SU-DHL-6 (cell line): ENCODE data around the gene MLXIPL.

ENCODE experiments used
- H2AFZ ChIP-seq: fragments of 200-600 bp; sonication (generic); 2 replicates; pipeline ENCODE4 v1.6.1; 2014; ENCODE audit warnings: low read depth, mild to moderate bottlenecking, moderate library complexity, mixed read lengths, antibody characterized with exemption, low read length; ENCODE audit not compliant: severe bottlenecking
- H3F3A ChIP-seq: fragments of 200-600 bp; shearing (Covaris generic); 2 replicates; pipeline ENCODE4 v1.6.0; 2016; ENCODE audit warnings: antibody characterized with exemption, mild to moderate bottlenecking; ENCODE audit not compliant: insufficient read depth
- H3K27ac ChIP-seq: fragments of 200-600 bp; sonication (generic); 2 replicates; pipeline ENCODE4 v1.5.1; 2016; ENCODE audit warnings: low read depth, mild to moderate bottlenecking, low read length, moderate library complexity, mixed read lengths
- H3K27me3 ChIP-seq: fragments of 200-600 bp; sonication (generic), shearing (Covaris generic); 2 replicates; pipeline ENCODE4 v1.6.0; 2014; ENCODE audit warnings: mild to moderate bottlenecking, low read length
- H3K36me3 ChIP-seq: fragments of 200-600 bp; sonication (generic); 2 replicates; pipeline ENCODE4 v1.6.1; 2014; ENCODE audit warnings: mild to moderate bottlenecking, low read length, mixed read lengths
- H3K4me2 ChIP-seq: fragments of 300-600, 200-600 bp; shearing (Covaris generic), sonication (generic); 2 replicates; pipeline ENCODE4 v1.6.0; 2014; ENCODE audit warnings: low read length, low read depth, mild to moderate bottlenecking; ENCODE audit not compliant: poor library complexity, severe bottlenecking
- H3K4me3 ChIP-seq: fragments of 200-600 bp; sonication (generic); 2 replicates; pipeline ENCODE4 v1.5.1; 2014; ENCODE audit warnings: antibody characterized with exemption, low read length, mild to moderate bottlenecking, mixed read lengths; ENCODE audit not compliant: insufficient read depth, poor library complexity, severe bottlenecking
- H3K79me2 ChIP-seq: fragments of 200-600 bp; sonication (generic); 2 replicates; pipeline ENCODE4 v1.6.1; 2014; ENCODE audit warnings: mild to moderate bottlenecking, low read length, moderate library complexity; ENCODE audit not compliant: insufficient read depth
- H3K9ac ChIP-seq: fragments of 200-600 bp; sonication (generic); 2 replicates; pipeline ENCODE4 v1.7.0; 2014; ENCODE audit warnings: mild to moderate bottlenecking, low read length
- H3K9me2 ChIP-seq: fragments of 200-600 bp; sonication (generic); replicated peaks from 2 replicates; pipeline ENCODE4 v1.6.1; 2014; ENCODE audit warnings: low read length; ENCODE audit not compliant: insufficient read depth
- H3K9me3 ChIP-seq: fragments of 200-600 bp; sonication (generic); 2 replicates; pipeline ENCODE4 v1.6.1; 2014; ENCODE audit warnings: low read length, mixed read lengths; ENCODE audit not compliant: insufficient read depth
- H4K20me1 ChIP-seq: fragments of 200-600 bp; sonication (generic); 2 replicates; pipeline ENCODE4 v1.6.1; 2014; ENCODE audit warnings: low read depth, mild to moderate bottlenecking, antibody characterized with exemption, low read length, moderate library complexity, mixed read lengths
- EZH2phosphoT487 ChIP-seq: fragments of 200-600 bp; sonication (generic), shearing (Covaris generic); conservative IDR thresholded peaks from 2 replicates; pipeline ENCODE4 v1.6.1; 2018; ENCODE audit warnings: mild to moderate bottlenecking, antibody characterized with exemption, low read length, moderate library complexity, mixed read lengths
- TF ChIP-seq, protein P1 (sequence below): fragments of 200-600 bp; sonication (generic); IDR thresholded peaks from one replicate; pipeline ENCODE4 v1.5.1; 2017; ENCODE audit warnings: antibody characterized with exemption, mild to moderate bottlenecking, low read length, moderate library complexity; ENCODE audit not compliant: insufficient read depth, poor library complexity, severe bottlenecking

The MLXIPL gene

DNA sequence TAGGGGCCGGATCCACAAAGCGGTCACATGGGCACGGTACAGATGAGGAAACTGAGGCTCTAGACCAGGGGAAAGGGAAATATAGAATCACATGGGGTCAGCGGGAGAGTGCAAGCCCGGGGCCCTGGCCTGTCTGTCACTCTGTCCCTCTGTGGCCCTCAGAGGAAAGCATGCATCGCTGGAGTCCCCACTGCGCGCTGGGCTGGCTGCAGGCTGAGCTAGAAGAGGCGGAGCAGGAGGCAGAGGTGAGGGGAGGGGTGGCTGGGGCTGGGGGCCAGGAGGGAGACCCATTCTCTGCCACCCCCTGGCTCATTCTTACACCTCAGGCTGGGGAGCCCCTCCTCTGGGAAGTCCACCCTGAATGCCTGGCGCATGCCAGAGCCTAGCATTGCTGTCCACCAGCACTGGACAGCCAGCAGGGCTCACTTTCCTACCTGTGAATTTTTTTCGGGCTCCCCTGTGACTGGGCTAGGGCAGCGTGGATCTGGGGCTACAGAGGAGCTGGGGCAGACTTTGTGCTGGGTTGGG, 45.6 kb upstream of the MLXIPL start:
- no peaks in the 10 kb centered on the region for H3K36me3 ChIP-seq
- no peaks in the 10 kb centered on the region for H3K9me3 ChIP-seq
- H3K79me2 ChIP-seq: no peaks in the 10 kb centered on the region
- no peaks in the 10 kb centered on the region for H3K27me3 ChIP-seq
- no peak overlapping the region for H3K4me3 ChIP-seq
- no peak overlapping the region for H3K4me2 ChIP-seq
- H3K9ac ChIP-seq: no peak overlapping the region
- TF ChIP-seq EZH2phosphoT487: no peak
- TF ChIP-seq, protein P1, sequence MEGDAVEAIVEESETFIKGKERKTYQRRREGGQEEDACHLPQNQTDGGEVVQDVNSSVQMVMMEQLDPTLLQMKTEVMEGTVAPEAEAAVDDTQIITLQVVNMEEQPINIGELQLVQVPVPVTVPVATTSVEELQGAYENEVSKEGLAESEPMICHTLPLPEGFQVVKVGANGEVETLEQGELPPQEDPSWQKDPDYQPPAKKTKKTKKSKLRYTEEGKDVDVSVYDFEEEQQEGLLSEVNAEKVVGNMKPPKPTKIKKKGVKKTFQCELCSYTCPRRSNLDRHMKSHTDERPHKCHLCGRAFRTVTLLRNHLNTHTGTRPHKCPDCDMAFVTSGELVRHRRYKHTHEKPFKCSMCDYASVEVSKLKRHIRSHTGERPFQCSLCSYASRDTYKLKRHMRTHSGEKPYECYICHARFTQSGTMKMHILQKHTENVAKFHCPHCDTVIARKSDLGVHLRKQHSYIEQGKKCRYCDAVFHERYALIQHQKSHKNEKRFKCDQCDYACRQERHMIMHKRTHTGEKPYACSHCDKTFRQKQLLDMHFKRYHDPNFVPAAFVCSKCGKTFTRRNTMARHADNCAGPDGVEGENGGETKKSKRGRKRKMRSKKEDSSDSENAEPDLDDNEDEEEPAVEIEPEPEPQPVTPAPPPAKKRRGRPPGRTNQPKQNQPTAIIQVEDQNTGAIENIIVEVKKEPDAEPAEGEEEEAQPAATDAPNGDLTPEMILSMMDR: no peak
- H3K27ac ChIP-seq: no peak overlapping the region
- H4K20me1 ChIP-seq: no peaks in the 10 kb centered on the region
- no peak overlapping the region for H2AFZ ChIP-seq
- no peaks in the 10 kb centered on the region for H3K9me2 ChIP-seq
- H3F3A ChIP-seq: no peaks in the 10 kb centered on the region

DNA sequence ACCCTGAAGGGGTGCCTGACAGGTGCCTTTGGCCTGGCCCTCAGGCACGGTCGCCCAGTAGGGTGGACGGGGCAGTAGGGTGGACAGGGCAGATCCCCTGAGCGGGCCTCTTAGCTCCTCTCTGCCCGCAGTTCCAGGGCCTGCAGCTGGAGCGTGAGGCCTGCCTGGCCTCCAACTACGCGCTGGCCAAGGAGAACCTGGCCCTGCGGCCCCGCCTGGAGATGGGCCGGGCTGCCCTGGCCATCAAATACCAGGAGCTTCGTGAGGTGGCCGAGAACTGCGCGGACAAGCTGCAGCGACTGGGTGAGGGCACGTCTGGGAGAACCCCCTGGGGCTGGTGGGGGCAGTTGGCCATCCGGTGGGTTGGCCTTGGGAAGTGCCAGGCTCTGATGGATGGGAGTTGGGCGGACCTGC, 45.0 kb upstream of the MLXIPL start:
- H3F3A ChIP-seq: no peaks in the 10 kb centered on the region
- no peaks in the 10 kb centered on the region for H3K9me3 ChIP-seq
- no peak overlapping the region for H3K4me2 ChIP-seq
- H4K20me1 ChIP-seq: no peaks in the 10 kb centered on the region
- no peak overlapping the region for H3K9ac ChIP-seq
- TF ChIP-seq, protein P1: no peak
- no peak for TF ChIP-seq EZH2phosphoT487
- H2AFZ ChIP-seq: no peak overlapping the region
- no peaks in the 10 kb centered on the region for H3K27me3 ChIP-seq
- H3K9me2 ChIP-seq: no peaks in the 10 kb centered on the region
- no peaks in the 10 kb centered on the region for H3K36me3 ChIP-seq
- no peak overlapping the region for H3K27ac ChIP-seq
- no peaks in the 10 kb centered on the region for H3K79me2 ChIP-seq
- H3K4me3 ChIP-seq: no peak overlapping the region

DNA sequence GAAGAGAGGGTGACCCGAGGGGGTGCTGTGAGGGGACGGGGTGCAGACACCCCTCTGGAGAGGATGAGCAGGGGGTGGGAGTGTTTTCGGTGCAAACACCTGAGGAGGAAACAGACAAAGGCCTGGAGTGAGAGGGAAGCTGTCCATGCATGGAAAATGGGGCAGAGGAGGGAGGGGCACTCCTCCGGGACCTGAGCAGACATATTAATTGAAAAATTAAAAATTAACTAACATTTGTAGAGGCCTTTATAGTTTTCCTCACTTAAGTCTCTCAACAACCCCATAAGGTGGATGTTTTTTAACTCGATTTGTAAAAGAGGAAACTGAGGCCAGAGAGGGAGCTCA, 44.5 kb upstream of the MLXIPL start:
- H3K9ac ChIP-seq: no peak overlapping the region; the same call in 1 of the 2 replicates
- H3F3A ChIP-seq: no peaks in the 10 kb centered on the region
- H3K9me3 ChIP-seq: no peaks in the 10 kb centered on the region
- no peaks in the 10 kb centered on the region for H3K79me2 ChIP-seq
- H3K27ac ChIP-seq: no peak overlapping the region
- H3K4me3 ChIP-seq: no peak overlapping the region
- TF ChIP-seq EZH2phosphoT487: no peak
- TF ChIP-seq, protein P1: no peak
- no peaks in the 10 kb centered on the region for H4K20me1 ChIP-seq
- peak overlapping the region; percentile 90 for H3K4me2 ChIP-seq
- H3K36me3 ChIP-seq: no peaks in the 10 kb centered on the region
- no peak overlapping the region for H2AFZ ChIP-seq
- no peaks in the 10 kb centered on the region for H3K27me3 ChIP-seq
- no peaks in the 10 kb centered on the region for H3K9me2 ChIP-seq
